Mesothelial cell of epicardium (in vitro differentiated cells): Measurements from ENCODE around the gene MATCAP1. TPM values are rescaled to one million over a fixed set of nuclear protein-coding genes. Genes with fewer than 3 reads are reported as not detected.

Experiments used
- DNase-seq, 2 experiments: peaks; one replicate each; pipeline ENCODE4 v3.0.0; 2021; ENCODE audit warnings: low spot score in 2 of 2; ENCODE audit not compliant: unreplicated experiment in 2 of 2
- H3K27ac Mint-ChIP-seq: 2 replicates; pipeline ENCODE4 v1.8.0; 2021; ENCODE audit warnings: mixed read lengths
- H3K27me3 Mint-ChIP-seq: 2 replicates; pipeline ENCODE4 v1.8.0; 2021; ENCODE audit warnings: low read depth, mixed read lengths
- H3K36me3 Mint-ChIP-seq: 2 replicates; pipeline ENCODE4 v1.8.0; 2021; ENCODE audit warnings: mixed read lengths
- H3K4me1 Mint-ChIP-seq: 2 replicates; pipeline ENCODE4 v1.8.0; 2021; ENCODE audit warnings: mixed read lengths
- H3K4me3 Mint-ChIP-seq: 2 replicates; pipeline ENCODE4 v1.8.0; 2021; ENCODE audit warnings: mild to moderate bottlenecking, moderate library complexity, mixed read lengths
- H3K9me3 Mint-ChIP-seq: 2 replicates; pipeline ENCODE4 v1.8.0; 2021; ENCODE audit warnings: mixed read lengths
- CTCF ChIP-seq: fragments of 200-600 bp; sonication (generic); IDR thresholded peaks from one replicate; pipeline ENCODE4 v1.5.0; 2021; ENCODE audit warnings: antibody characterized with exemption; ENCODE audit not compliant: unreplicated experiment
- total RNA-seq: library from RNA; stranded (reverse); gene quantifications from 3 replicates; pipeline ENCODE4 v1.2.1, GENCODE V29; 2021

MATCAP1 gene
- total RNA-seq, 1 donor from 2014 or later: 131 TPM

DNA sequence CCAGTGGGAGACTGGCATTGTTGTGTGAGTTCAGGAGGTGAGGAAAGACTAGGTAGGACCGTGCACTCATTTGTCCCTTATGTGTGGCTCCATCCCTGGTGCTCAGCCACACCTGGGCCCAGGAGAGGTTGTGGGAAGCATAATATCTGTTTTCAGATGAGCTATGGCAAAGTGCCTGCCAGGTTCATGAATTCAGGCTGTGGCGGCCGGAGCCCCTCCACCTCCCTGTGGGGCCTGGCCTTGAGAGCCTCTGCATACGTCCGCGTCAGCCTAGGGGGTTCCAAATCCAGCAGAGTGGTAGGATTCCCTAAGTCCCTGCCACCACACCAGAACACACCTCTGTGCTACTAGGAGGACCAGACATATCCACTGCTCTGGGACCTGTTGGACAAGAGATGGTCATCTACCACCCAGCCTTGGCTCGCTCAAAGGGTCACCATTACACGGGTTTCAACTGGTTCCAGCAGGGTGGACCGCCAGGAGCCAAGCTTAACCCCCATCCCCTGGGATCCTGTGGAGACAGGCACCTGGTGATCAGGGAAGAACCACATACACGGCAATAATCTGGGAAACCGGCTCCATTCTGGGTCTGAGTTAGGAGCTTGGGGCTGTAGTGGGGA, 35.0 kb downstream of the MATCAP1 start:
- no peak overlapping the region for H3K27ac Mint-ChIP-seq
- no peaks in the 10 kb centered on the region for H3K9me3 Mint-ChIP-seq
- peaks cover 20% of the 10 kb centered on the region for H3K36me3 Mint-ChIP-seq
- no peak for TF ChIP-seq CTCF
- H3K27me3 Mint-ChIP-seq: peaks cover 23% of the 10 kb centered on the region
- peaks cover 5% of the 10 kb centered on the region for H3K4me1 Mint-ChIP-seq
- peak overlapping the region; percentile 54 for H3K4me3 Mint-ChIP-seq
- no peak for DNase-seq

DNA sequence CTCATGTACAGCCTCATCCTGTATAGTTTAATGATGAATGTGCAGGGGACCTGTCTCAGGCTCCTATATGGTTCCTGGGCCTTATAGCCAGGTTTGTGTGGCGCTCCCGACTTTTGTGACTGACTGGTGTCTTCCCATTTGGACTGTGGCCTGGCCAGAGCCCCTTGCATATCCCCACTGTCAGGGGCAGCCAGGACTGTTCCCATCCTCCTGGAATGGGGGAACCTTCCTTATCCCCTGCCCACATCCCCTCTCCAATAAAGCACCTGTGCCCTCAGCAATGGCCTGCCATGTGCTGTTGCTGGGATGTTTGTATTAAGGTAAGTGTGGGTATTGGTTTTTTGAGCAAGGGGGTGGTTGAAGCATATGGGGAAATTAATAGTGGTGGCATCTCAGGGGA, 35.5 kb downstream of the MATCAP1 start:
- H3K4me3 Mint-ChIP-seq: no peak overlapping the region
- no peak for TF ChIP-seq CTCF
- H3K4me1 Mint-ChIP-seq: peaks cover 5% of the 10 kb centered on the region
- no peak for DNase-seq
- H3K27ac Mint-ChIP-seq: no peak overlapping the region
- H3K9me3 Mint-ChIP-seq: no peaks in the 10 kb centered on the region
- peaks cover 23% of the 10 kb centered on the region for H3K36me3 Mint-ChIP-seq
- peaks cover 19% of the 10 kb centered on the region for H3K27me3 Mint-ChIP-seq

DNA sequence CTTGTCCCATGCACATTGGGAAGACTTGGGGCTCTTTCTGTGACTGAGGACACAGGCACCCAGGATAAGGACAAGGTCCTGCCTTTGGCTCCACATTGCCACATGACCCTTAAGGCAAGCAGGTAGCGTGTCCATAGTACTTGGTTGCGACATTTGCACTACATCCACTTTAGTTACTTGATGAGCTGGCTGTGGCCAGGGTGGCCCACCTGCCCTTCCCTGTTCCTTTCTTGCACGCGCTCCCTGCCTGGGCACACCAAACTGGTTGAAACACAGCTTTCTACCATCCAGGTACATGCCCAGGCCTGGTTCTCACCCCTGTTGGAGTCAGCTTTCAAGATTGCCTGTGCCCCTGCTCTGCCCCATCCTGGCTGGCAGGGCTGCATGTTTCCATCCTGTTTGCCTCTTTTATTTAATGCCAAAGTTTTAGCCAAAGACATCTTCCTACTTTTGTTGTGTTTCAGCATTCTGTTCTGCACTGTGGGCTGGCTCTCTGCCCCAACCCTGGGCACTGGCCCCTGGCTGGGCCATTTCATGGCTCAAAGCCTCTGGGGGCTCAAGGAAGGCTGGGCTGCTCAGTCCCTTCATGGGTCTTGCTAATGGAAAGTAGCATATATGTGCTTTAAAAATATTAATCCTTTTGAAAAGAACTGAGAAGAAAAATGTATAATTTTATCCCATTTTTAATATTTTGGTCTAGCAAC, 36.2 kb downstream of the MATCAP1 start:
- no peak overlapping the region for H3K4me3 Mint-ChIP-seq
- TF ChIP-seq CTCF: no peak
- DNase-seq: no peak
- peaks cover 5% of the 10 kb centered on the region for H3K4me1 Mint-ChIP-seq
- H3K36me3 Mint-ChIP-seq: peaks cover 27% of the 10 kb centered on the region
- no peaks in the 10 kb centered on the region for H3K9me3 Mint-ChIP-seq
- H3K27ac Mint-ChIP-seq: no peak overlapping the region
- peaks cover 13% of the 10 kb centered on the region for H3K27me3 Mint-ChIP-seq

- H3K36me3 Mint-ChIP-seq: peaks cover 31% of the 10 kb centered on the region
- DNase-seq: no peak
- peaks cover 11% of the 10 kb centered on the region for H3K27me3 Mint-ChIP-seq
- H3K9me3 Mint-ChIP-seq: no peaks in the 10 kb centered on the region
- H3K4me3 Mint-ChIP-seq: no peak overlapping the region
- TF ChIP-seq CTCF: no peak
- no peak overlapping the region for H3K27ac Mint-ChIP-seq
- H3K4me1 Mint-ChIP-seq: peaks cover 5% of the 10 kb centered on the region
Measured at GRCh38 chr16:67146523-67147357, 37.0 kb downstream of the MATCAP1 start.

GRCh38 chr16:67145746-67146145, 38.0 kb downstream of the MATCAP1 start:
- Mint-ChIP-seq H3K36me3 (peaks cover 36% of the 10 kb centered on the region), H3K27me3 (peaks cover 5% of the 10 kb centered on the region), H3K4me3 (no peak overlapping the region), H3K4me1 (no peaks in the 10 kb centered on the region), H3K27ac (no peak overlapping the region), H3K9me3 (no peaks in the 10 kb centered on the region)
- DNase-seq: no peak
- no peak for TF ChIP-seq CTCF
